ENCODE data around the gene POU2F3.
"Not testable (repeated sequence)": the region's sequence is repeated elsewhere in the genome, so short reads cannot be mapped to it uniquely, and the experiment has no call there.

The POU2F3 gene

GRCh38 chr11:120254788-120255518, 15.0 kb downstream of the POU2F3 start:
- DNase-seq, result no peak

- DNase-seq, result no peak
Observed at GRCh38 chr11:120255519-120255866, 15.6 kb downstream of the POU2F3 start.

- no peak for DNase-seq
Observed at GRCh38 chr11:120256178-120256577, 16.2 kb downstream of the POU2F3 start.

- no peak for DNase-seq
Observed at GRCh38 chr11:120256779-120257178, 16.8 kb downstream of the POU2F3 start.

GRCh38 chr11:120257346-120257745, 17.4 kb downstream of the POU2F3 start:
- DNase-seq, result no peak

GRCh38 chr11:120258661-120259060, 18.7 kb downstream of the POU2F3 start:
- DNase-seq, result no peak

GRCh38 chr11:120259241-120259640, 19.3 kb downstream of the POU2F3 start:
- DNase-seq, result no peak

GRCh38 chr11:120259988-120260565, 20.1 kb downstream of the POU2F3 start:
- DNase-seq, result no peak

GRCh38 chr11:120260616-120261015, 20.7 kb downstream of the POU2F3 start:
- DNase-seq, result no peak

GRCh38 chr11:120261321-120261720, 21.4 kb downstream of the POU2F3 start:
- no peak for DNase-seq

GRCh38 chr11:120261931-120262330, 22.0 kb downstream of the POU2F3 start:
- no peak for DNase-seq

- DNase-seq, result no peak
Observed at GRCh38 chr11:120267319-120267718, 27.4 kb downstream of the POU2F3 start.

- DNase-seq, result no peak
Observed at GRCh38 chr11:120268686-120269085, 28.7 kb downstream of the POU2F3 start.

- DNase-seq, result no peak
Observed at GRCh38 chr11:120270386-120270785, 30.4 kb downstream of the POU2F3 start.

GRCh38 chr11:120271672-120272071, 31.7 kb downstream of the POU2F3 start:
- DNase-seq, result no peak

GRCh38 chr11:120272303-120272702, 32.4 kb downstream of the POU2F3 start:
- no peak for DNase-seq

GRCh38 chr11:120273432-120273831, 33.5 kb downstream of the POU2F3 start:
- DNase-seq, result no peak

GRCh38 chr11:120273956-120274355, 34.0 kb downstream of the POU2F3 start:
- DNase-seq, result not testable (repeated sequence)

- DNase-seq, result no peak
Observed at GRCh38 chr11:120279502-120279901, 39.6 kb downstream of the POU2F3 start.

GRCh38 chr11:120280600-120281051, 40.7 kb downstream of the POU2F3 start:
- DNase-seq, result no peak

- no peak for DNase-seq
Observed at GRCh38 chr11:120281143-120281795, 41.3 kb downstream of the POU2F3 start.

- no peak for DNase-seq
Observed at GRCh38 chr11:120283124-120283523, 43.2 kb downstream of the POU2F3 start.

- DNase-seq, result no peak
Observed at GRCh38 chr11:120284272-120284671, 44.3 kb downstream of the POU2F3 start.

- DNase-seq, result no peak
Observed at GRCh38 chr11:120285256-120285655, 45.3 kb downstream of the POU2F3 start.
